CD4-positive, alpha-beta T cell treated with Interleukin-1 beta for 1 hour (primary cell): ENCODE measurements around the gene SUFU.

ENCODE experiments used
- DNase-seq, 2 donors: peaks; one replicate each; pipeline ENCODE4 v3.0.0-alpha.2; 2020 to 2022

Gene SUFU

DNA sequence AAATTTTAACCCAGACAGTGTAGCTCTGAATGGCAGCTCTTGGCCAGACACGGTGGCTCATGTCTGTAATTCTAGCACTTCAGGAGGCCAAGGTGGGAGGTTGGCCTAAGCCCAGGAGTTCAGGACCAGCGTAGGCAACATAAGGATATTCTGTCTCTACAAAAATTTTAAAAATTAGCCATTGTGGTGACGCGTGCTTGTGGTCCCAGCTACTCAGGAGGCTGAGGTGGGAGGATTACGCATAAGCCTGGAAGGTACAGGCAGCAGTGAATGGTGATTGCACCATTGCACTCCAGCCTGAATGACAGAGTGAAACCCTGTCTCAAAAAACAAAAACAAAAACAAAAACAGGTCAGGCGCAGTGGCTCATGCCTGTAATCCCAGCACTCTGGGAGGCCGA lies 50.0 kb downstream of the SUFU start:
- DNase-seq = no peak

GRCh38 chr10:102554531-102554930 lies 50.8 kb downstream of the SUFU start:
- DNase-seq = no peak

GRCh38 chr10:102555781-102556328 lies 52.1 kb downstream of the SUFU start:
- DNase-seq = no peak

DNA sequence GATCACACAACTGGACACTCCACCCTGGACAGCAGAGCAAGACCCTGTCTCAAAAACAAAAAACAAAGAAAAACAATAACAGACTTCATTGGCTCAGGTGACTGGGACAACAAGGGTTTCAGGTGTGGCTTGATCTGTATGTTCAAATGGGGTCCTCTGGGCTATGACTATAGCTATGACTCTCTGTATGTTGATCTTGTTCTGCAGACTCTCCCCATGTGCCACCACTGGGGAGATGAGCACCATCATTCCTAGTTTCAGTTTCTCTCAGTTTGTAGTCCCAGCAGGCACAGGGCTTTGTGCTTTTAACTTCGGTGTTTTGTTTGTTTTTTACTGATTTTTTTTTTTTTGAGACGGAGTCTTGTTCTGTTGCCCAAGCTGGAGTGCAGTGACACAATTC lies 53.8 kb downstream of the SUFU start:
- no peak for DNase-seq

DNA sequence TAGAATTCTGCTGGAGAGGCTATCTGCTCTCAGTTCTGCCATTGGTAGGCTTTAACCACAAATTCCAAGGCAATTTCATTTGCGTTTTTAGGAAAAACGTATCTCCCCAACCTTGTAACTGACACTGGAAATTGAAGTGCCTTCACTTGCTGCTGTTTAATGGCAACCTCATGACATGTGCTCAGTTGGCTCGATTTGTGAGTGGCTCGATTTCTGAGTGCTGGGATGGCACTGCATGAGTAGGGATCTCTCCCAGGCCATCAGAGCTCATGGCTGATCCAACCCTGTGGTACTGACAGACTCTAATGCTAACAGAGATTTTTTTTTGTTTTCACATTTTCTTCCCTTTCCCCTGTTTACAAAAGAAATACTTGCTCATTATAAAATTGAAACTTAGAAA lies 56.0 kb downstream of the SUFU start:
- DNase-seq = no peak

DNA sequence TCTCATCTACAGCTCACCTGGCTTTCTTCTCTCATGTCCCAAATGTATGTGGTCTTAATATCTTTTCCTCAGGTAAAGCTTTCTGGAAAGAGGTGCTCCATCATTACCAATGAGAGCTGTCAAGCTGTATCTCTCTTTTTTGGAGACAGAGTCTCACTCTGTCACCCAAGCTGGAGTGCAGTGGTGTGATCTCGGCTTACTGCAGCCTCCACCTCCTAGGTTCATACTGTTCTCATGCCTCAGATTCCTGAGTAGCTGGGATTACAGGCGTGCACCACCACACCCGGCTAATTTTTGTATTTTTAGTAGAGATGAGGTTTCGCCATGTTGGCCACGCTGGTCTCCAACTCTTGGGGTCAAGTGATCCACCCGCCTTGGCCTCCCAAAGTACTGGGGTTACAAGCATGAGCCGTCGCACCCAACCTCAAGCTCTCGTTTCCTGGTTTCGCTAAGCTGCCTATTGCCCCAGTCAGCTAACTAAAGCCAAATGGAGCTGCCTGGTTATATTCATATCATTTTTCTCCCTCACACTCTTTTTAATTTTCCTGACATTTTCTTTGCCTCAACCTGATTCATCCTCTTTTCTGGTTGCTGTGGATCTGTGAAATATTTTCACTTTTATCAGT lies 60.5 kb downstream of the SUFU start:
- DNase-seq = no peak

DNA sequence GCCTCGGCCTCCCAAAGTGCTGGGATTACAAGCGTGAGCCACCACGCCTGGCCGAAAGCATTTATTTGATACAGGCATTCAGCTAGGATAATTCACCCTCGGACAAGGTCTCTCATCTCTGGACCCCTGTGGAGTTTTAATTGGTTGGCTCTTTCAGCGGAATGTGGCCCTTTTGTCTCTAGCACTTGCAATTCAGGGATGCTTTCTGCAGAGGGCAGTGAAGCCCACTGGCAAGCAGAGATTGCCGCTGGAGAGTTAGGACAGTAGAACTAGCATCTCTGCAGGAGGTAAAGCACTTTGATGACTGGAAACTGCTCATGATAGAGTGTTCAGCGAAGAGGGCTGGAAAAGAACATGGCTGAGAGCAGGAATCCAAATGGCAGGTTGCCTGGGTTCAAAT lies 62.0 kb downstream of the SUFU start:
- no peak for DNase-seq

DNA sequence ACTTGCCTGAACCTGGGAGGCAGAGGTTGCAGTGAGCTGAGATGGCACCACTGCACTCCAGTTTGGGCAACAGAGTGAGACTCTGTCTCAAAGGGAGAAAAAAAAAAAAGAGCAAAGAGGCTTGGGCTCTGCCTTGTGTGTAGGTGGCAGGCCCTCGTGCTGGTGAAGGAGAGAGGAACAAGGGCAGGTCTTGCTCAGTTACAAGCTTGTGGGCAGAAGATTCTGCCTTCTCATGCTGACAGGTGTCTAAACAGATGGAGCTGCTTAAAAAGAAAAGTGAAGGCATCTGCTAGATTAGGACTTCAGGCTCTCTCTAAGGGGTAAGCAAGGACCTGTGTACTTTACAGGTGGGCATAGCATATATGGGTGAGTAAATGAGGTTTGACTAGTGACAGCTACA lies 75.0 kb downstream of the SUFU start:
- no peak for DNase-seq

GRCh38 chr10:102579328-102579727 lies 75.6 kb downstream of the SUFU start:
- DNase-seq = no peak

GRCh38 chr10:102580230-102580629 lies 76.5 kb downstream of the SUFU start:
- no peak for DNase-seq

DNA sequence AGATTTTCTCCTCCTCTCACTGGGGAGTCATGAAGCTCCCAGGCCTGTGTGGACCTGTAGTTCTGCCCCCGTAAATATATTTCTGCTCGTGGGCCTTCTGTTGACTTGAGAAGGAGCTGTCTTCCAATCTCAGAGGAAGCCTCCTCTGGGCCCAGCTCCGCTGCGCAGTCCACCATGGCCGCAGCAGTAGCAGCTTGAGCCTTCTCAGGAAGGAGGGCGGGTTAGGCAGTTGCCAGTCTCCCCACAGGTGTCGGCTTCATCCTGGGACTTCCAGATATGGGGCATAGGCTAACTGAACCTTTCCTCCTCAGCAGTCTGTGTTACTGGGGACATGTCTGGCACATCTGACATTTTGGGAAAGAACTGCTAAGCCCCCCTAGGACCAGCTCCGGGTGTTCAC lies 77.6 kb downstream of the SUFU start:
- no peak for DNase-seq

DNA sequence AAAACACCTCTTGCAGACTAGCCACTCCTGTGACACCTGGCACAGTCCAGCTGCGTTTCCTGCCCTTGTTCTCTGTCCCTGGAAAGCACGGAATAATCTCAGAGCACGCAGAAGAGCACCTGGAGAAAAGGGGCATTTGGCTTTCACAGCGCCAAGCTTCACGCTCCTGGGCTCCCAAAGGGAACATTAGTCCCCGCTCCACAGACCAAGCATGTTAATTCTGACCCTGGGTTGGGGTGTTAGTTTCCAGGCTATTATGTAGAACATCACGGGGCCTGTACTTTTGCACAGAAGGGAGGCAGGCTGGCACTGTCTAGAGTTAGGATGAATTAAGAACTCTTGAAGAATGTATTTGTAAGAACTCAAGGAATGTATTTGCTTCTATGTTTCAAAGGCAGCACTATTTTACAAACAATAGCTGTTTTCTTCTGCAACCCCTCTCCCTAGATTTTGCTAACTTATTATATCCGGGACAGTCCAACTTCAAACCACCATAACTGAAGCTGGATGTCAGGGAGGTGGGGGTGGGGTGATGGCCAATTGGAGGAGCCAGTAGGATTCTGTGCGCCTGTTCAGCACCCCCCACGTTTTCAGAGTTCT lies 78.3 kb downstream of the SUFU start:
- no peak for DNase-seq

- peak; percentile 83 to 85 for DNase-seq
Measured at GRCh38 chr10:102583435-102584417, 80.0 kb downstream of the SUFU start.

- no peak for DNase-seq
Measured at GRCh38 chr10:102585026-102585425, 81.3 kb downstream of the SUFU start.

GRCh38 chr10:102586858-102587257 lies 83.1 kb downstream of the SUFU start:
- DNase-seq = no peak

- DNase-seq = no peak
Measured at GRCh38 chr10:102588875-102589274, 85.1 kb downstream of the SUFU start.

GRCh38 chr10:102593074-102593803 lies 89.5 kb downstream of the SUFU start:
- no peak for DNase-seq

DNA sequence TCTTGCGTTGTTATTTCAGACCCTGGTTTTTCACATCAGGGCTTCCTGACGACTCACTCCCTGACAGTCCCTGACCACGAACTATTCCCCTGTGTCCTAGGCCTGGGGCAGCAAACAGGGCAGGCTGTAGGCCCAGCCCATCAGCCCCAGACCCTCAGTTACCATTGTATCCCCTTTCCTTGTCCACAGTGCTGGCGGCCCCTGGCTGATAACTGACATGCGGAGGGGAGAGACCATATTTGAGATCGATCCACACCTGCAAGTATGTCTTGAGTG lies 90.0 kb downstream of the SUFU start:
- no peak for DNase-seq

- no peak for DNase-seq
Measured at GRCh38 chr10:102595293-102595692, 91.5 kb downstream of the SUFU start.

DNA sequence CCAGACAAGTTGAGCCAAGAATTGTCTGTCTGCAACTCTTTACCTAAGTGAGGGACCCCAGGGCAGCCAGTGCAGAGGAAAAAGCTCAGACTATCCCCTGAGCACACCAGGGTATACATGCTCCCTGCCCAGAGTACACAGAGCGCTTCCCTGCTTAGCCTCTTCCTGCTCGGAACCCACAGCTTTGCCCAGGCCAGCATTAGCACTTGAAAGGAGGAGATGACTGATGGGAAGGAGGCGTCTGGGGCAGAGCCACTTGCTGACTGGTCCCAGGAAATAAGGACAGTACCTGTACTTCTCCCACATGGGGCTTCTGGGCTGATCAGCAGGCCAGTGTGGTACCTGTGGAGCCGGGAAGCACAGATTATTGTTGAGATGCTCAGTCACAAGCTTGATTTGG lies 92.1 kb downstream of the SUFU start:
- DNase-seq = no peak

- peak in 1 of 2 donors; percentile 36 for DNase-seq
Measured at GRCh38 chr10:102596506-102596971, 92.8 kb downstream of the SUFU start.

- no peak for DNase-seq
Measured at GRCh38 chr10:102597131-102597991, 93.6 kb downstream of the SUFU start.
